Mesenchymal stem cell (in vitro differentiated cells and primary cell): ENCODE data around the gene FGF4.

ENCODE experiments used
- DNase-seq: peaks from one replicate; pipeline ENCODE4 v3.0.0-alpha.2; 2013
- H2AFZ ChIP-seq: one replicate; pipeline ENCODE4 v1.6.1; 2013; ENCODE audit warnings: low read depth, mild to moderate bottlenecking, control low read depth, inconsistent platforms, low read length, moderate library complexity
- H2AK5ac ChIP-seq: 2 replicates; pipeline ENCODE4 v1.6.1; 2013; ENCODE audit warnings: low read length, moderate library complexity, mild to moderate bottlenecking, inconsistent platforms; ENCODE audit not compliant: severe bottlenecking
- H2BK120ac ChIP-seq: one replicate; pipeline ENCODE4 v1.6.1; 2013; ENCODE audit warnings: low read depth, mild to moderate bottlenecking, inconsistent platforms, low read length, moderate library complexity
- H2BK12ac ChIP-seq, 2 experiments: one replicate each; pipeline ENCODE4 v1.6.1; 2013; ENCODE audit warnings: inconsistent platforms in 2 of 2, low read length in 2 of 2, mild to moderate bottlenecking in 2 of 2, moderate library complexity in 2 of 2, control low read depth in 1 of 2
- H2BK15ac ChIP-seq: one replicate; pipeline ENCODE4 v1.6.1; 2013; ENCODE audit warnings: mild to moderate bottlenecking, low read depth, inconsistent platforms; ENCODE audit not compliant: poor library complexity, severe bottlenecking
- H2BK5ac ChIP-seq: 2 replicates; pipeline ENCODE4 v1.6.1; 2013; ENCODE audit warnings: low read depth, mild to moderate bottlenecking, low read length, control low read depth, inconsistent platforms; ENCODE audit not compliant: poor library complexity, severe bottlenecking
- H3K14ac ChIP-seq, 2 experiments: one replicate each; pipeline ENCODE4 v1.6.1; 2013; ENCODE audit warnings: inconsistent platforms in 2 of 2, low read length in 2 of 2, control low read depth in 1 of 2, mild to moderate bottlenecking in 1 of 2, moderate library complexity in 1 of 2
- H3K18ac ChIP-seq, 2 experiments: one replicate each; pipeline ENCODE4 v1.6.1; 2013; ENCODE audit warnings: inconsistent platforms in 2 of 2, low read length in 2 of 2, control low read depth in 1 of 2, low read depth in 1 of 2, mild to moderate bottlenecking in 1 of 2
- H3K23ac ChIP-seq, 2 experiments: one replicate each; pipeline ENCODE4 v1.6.1; 2013; ENCODE audit warnings: inconsistent platforms in 2 of 2, low read length in 2 of 2, mild to moderate bottlenecking in 2 of 2, moderate library complexity in 2 of 2, control low read depth in 1 of 2
- H3K27ac ChIP-seq: 2 replicates; pipeline ENCODE4 v1.5.1; 2013; ENCODE audit warnings: mild to moderate bottlenecking, moderate library complexity, low read length, control low read depth, inconsistent platforms; ENCODE audit not compliant: poor library complexity, severe bottlenecking
- H3K27me3 ChIP-seq, 2 experiments: 2 replicates each; pipeline versions ENCODE4 v1.6.1 to v1.7.0; 2013; ENCODE audit warnings: low read length in 2 of 2, mild to moderate bottlenecking in 2 of 2, moderate library complexity in 2 of 2, control low read depth in 1 of 2, inconsistent platforms in 1 of 2; ENCODE audit not compliant: control insufficient read depth in 1 of 2, insufficient read depth in 1 of 2
- H3K36me3 ChIP-seq, 2 experiments: 2 replicates each; pipeline versions ENCODE4 v1.6.1 to v1.7.0; 2013; ENCODE audit warnings: low read length in 2 of 2, control low read depth in 1 of 2, inconsistent platforms in 1 of 2, low read depth in 1 of 2, mild to moderate bottlenecking in 1 of 2; ENCODE audit not compliant: insufficient read depth in 2 of 2, control insufficient read depth in 1 of 2
- H3K4ac ChIP-seq, 2 experiments: one replicate each; pipeline ENCODE4 v1.6.1; 2013; ENCODE audit warnings: inconsistent platforms in 2 of 2, low read length in 2 of 2, mild to moderate bottlenecking in 2 of 2, moderate library complexity in 2 of 2, control low read depth in 1 of 2, low read depth in 1 of 2
- H3K4me1 ChIP-seq: 2 replicates; pipeline ENCODE4 v1.6.1; 2013; ENCODE audit warnings: low read depth, low read length, control low read depth; ENCODE audit not compliant: control insufficient read depth, insufficient read depth
- H3K4me2 ChIP-seq: 2 replicates; pipeline ENCODE4 v1.6.1; 2013; ENCODE audit warnings: low read length, mild to moderate bottlenecking, inconsistent platforms; ENCODE audit not compliant: poor library complexity, severe bottlenecking
- H3K4me3 ChIP-seq, 2 experiments: 2 replicates each; pipeline versions ENCODE4 v1.5.1 to v1.7.0; 2013; ENCODE audit warnings: low read length in 2 of 2, mild to moderate bottlenecking in 2 of 2, control low read depth in 1 of 2, low read depth in 1 of 2; ENCODE audit not compliant: insufficient read depth in 1 of 2
- H3K79me1 ChIP-seq: replicated peaks from 2 replicates; pipeline ENCODE4 v1.6.1; 2013; ENCODE audit warnings: mild to moderate bottlenecking, control low read depth, low read length, inconsistent platforms; ENCODE audit not compliant: poor library complexity, severe bottlenecking
- H3K9ac ChIP-seq: 2 replicates; pipeline ENCODE4 v1.7.0; 2013; ENCODE audit warnings: mild to moderate bottlenecking, low read length, moderate library complexity
- H3K9me3 ChIP-seq: 2 replicates; pipeline ENCODE4 v1.7.0; 2013; ENCODE audit warnings: mild to moderate bottlenecking, low read length; ENCODE audit not compliant: control insufficient read depth
- H4K8ac ChIP-seq: one replicate; pipeline ENCODE4 v1.6.1; 2013; ENCODE audit warnings: inconsistent platforms, mild to moderate bottlenecking, low read length, moderate library complexity
- H4K91ac ChIP-seq: one replicate; pipeline ENCODE4 v1.6.1; 2013; ENCODE audit warnings: mild to moderate bottlenecking, low read length, inconsistent platforms
- WGBS: methylation state at CpG from one replicate; pipeline ENCODE4 v1.1.7; 2013; ENCODE audit warnings: mixed read lengths; 5-methylcytosine and 5-hydroxymethylcytosine counted together

The FGF4 gene

GRCh38 chr11:69812256-69812655, 37.1 kb upstream of the FGF4 start:
- Histone ChIP-seq H4K91ac (no peak overlapping the region), H3K18ac (no peak overlapping the region), H2BK15ac (no peak overlapping the region), H3K79me1 (no peaks in the 10 kb centered on the region), H2AFZ (no peak overlapping the region), H3K14ac (no peak overlapping the region), H3K27ac (no peak overlapping the region), H3K9ac (no peak overlapping the region), H3K4ac (no peak overlapping the region), H2BK5ac (no peak overlapping the region), H2BK12ac (no peak overlapping the region), H4K8ac (no peak overlapping the region), H2BK120ac (no peak overlapping the region), H3K9me3 (no peaks in the 10 kb centered on the region), H3K23ac (no peak overlapping the region), H3K4me3 (no peak overlapping the region), H2AK5ac (no peak overlapping the region), H3K4me1 (peaks cover 12% of the 10 kb centered on the region), H3K27me3 (peaks cover 78 to 81% of the 10 kb centered on the region in 2 experiments), H3K36me3 (no peaks in the 10 kb centered on the region), H3K4me2 (no peak overlapping the region)
- 95% methylated on average over 5 of the region's 7 CpGs for WGBS
- DNase-seq = no peak

- H2AFZ ChIP-seq = no peak overlapping the region
- 49% methylated on average over 3 of the region's 3 CpGs for WGBS
- H3K27ac ChIP-seq = no peak overlapping the region
- peaks cover 9% of the 10 kb centered on the region for H3K4me1 ChIP-seq
- no peak overlapping the region for H2BK12ac ChIP-seq
- no peak overlapping the region for H3K23ac ChIP-seq
- no peak overlapping the region for H3K14ac ChIP-seq
- H3K4me2 ChIP-seq = no peak overlapping the region
- no peak overlapping the region for H4K8ac ChIP-seq
- no peak overlapping the region for H2BK120ac ChIP-seq
- H3K18ac ChIP-seq = no peak overlapping the region
- no peak overlapping the region for H3K4ac ChIP-seq
- no peak overlapping the region for H3K9ac ChIP-seq
- peaks cover 70 to 76% of the 10 kb centered on the region in 2 experiments for H3K27me3 ChIP-seq
- H2BK15ac ChIP-seq = no peak overlapping the region
- H3K36me3 ChIP-seq = no peaks in the 10 kb centered on the region
- no peaks in the 10 kb centered on the region for H3K9me3 ChIP-seq
- H3K4me3 ChIP-seq = no peak overlapping the region
- no peak for DNase-seq
- H4K91ac ChIP-seq = no peak overlapping the region
- H2BK5ac ChIP-seq = no peak overlapping the region
- H2AK5ac ChIP-seq = no peak overlapping the region
- no peaks in the 10 kb centered on the region for H3K79me1 ChIP-seq
Observed at GRCh38 chr11:69811431-69811830, 36.3 kb upstream of the FGF4 start.

GRCh38 chr11:69810289-69811118, 35.4 kb upstream of the FGF4 start:
- no peak overlapping the region for H4K91ac ChIP-seq
- H2BK120ac ChIP-seq = no peak overlapping the region
- H4K8ac ChIP-seq = no peak overlapping the region
- no peak overlapping the region for H3K14ac ChIP-seq
- no peak overlapping the region for H3K4ac ChIP-seq
- H2BK5ac ChIP-seq = no peak overlapping the region
- no peak overlapping the region for H2BK15ac ChIP-seq
- H3K18ac ChIP-seq = no peak overlapping the region
- no peaks in the 10 kb centered on the region for H3K36me3 ChIP-seq
- no peak overlapping the region for H3K23ac ChIP-seq
- WGBS = 90% methylated on average over 38 of the region's 39 CpGs
- no peak overlapping the region for H2AFZ ChIP-seq
- peaks cover 9% of the 10 kb centered on the region for H3K4me1 ChIP-seq
- DNase-seq = no peak
- H3K9ac ChIP-seq = no peak overlapping the region
- H3K79me1 ChIP-seq = no peaks in the 10 kb centered on the region
- no peak overlapping the region for H3K27ac ChIP-seq
- no peak overlapping the region for H3K4me3 ChIP-seq
- H2BK12ac ChIP-seq = no peak overlapping the region
- no peak overlapping the region for H2AK5ac ChIP-seq
- H3K9me3 ChIP-seq = no peaks in the 10 kb centered on the region
- H3K27me3 ChIP-seq = peaks cover 61 to 67% of the 10 kb centered on the region in 2 experiments
- H3K4me2 ChIP-seq = no peak overlapping the region

- Histone ChIP-seq H3K4ac (no peak overlapping the region), H3K9ac (no peak overlapping the region), H3K18ac (no peak overlapping the region), H2BK12ac (no peak overlapping the region), H3K14ac (no peak overlapping the region), H2AFZ (no peak overlapping the region), H3K4me2 (no peak overlapping the region), H2BK15ac (no peak overlapping the region), H3K4me3 (no peak overlapping the region), H4K8ac (no peak overlapping the region), H3K23ac (no peak overlapping the region), H2BK120ac (no peak overlapping the region), H3K36me3 (no peaks in the 10 kb centered on the region), H3K27ac (no peak overlapping the region), H3K4me1 (peaks cover 9% of the 10 kb centered on the region), H3K27me3 (peaks cover 60 to 66% of the 10 kb centered on the region in 2 experiments), H3K79me1 (no peaks in the 10 kb centered on the region), H3K9me3 (no peaks in the 10 kb centered on the region), H2BK5ac (no peak overlapping the region), H4K91ac (no peak overlapping the region), H2AK5ac (no peak overlapping the region)
- WGBS = 16% methylated on average over 7 of the region's 7 CpGs
- peak; percentile 18 for DNase-seq
Observed at GRCh38 chr11:69808667-69809086, 33.5 kb upstream of the FGF4 start.
